ENCODE measurements around the gene ZFP91.

The ZFP91 gene

GRCh38 chr11:58600510-58600909, 21.6 kb downstream of the ZFP91 start:
- no peak for DNase-seq (ENCODE audit: low read depth)
- no peak overlapping the region for H3K4me3 ChIP-seq (replicated peaks; ENCODE audit: low read depth, low read length)
- TF ChIP-seq, protein P1, sequence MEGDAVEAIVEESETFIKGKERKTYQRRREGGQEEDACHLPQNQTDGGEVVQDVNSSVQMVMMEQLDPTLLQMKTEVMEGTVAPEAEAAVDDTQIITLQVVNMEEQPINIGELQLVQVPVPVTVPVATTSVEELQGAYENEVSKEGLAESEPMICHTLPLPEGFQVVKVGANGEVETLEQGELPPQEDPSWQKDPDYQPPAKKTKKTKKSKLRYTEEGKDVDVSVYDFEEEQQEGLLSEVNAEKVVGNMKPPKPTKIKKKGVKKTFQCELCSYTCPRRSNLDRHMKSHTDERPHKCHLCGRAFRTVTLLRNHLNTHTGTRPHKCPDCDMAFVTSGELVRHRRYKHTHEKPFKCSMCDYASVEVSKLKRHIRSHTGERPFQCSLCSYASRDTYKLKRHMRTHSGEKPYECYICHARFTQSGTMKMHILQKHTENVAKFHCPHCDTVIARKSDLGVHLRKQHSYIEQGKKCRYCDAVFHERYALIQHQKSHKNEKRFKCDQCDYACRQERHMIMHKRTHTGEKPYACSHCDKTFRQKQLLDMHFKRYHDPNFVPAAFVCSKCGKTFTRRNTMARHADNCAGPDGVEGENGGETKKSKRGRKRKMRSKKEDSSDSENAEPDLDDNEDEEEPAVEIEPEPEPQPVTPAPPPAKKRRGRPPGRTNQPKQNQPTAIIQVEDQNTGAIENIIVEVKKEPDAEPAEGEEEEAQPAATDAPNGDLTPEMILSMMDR (IDR thresholded peaks at IDR 0.05; ENCODE audit: low read length, missing control alignments) = no peak

DNA sequence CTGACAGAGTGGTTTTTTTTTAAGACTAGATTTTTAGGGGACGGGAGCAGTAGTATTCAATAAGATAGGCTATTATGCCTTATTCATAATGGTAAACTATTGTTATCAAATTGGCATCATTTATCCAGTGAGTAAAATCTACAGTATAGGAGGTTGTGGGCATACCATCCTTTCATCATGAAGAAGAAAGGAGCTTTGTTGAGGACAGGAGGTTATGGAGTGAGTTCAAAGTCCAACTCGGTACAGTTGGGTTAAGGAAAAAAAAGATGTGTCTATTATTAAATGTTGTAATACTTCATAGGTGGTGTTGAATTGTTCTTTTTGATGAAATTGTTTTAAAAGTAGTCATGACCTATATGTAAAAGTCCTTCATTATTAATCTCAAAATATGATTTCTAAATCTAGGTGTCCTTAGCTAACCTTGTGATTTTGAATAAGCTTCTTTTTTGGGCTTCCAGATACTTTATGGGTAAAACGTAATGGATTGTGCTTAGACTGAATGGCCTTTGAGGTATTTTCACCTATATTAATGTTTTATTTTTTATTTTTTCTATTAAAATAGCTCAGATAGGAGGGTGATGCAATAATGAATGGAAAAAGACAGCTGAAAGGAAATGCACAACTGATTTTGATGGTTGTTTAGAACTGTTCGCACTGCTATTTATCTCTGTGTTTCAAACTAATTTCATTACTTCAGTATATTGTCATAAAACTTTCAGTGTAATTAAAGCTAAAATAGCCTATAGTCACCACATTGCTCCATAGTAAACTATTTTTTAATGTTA, 28.3 kb downstream of the ZFP91 start:
- H3K4me3 ChIP-seq (replicated peaks; ENCODE audit: low read depth, low read length) = no peak overlapping the region
- TF ChIP-seq, protein P1 (IDR thresholded peaks at IDR 0.05; ENCODE audit: low read length, missing control alignments) = no peak
- no peak for DNase-seq (ENCODE audit: low read depth)

DNA sequence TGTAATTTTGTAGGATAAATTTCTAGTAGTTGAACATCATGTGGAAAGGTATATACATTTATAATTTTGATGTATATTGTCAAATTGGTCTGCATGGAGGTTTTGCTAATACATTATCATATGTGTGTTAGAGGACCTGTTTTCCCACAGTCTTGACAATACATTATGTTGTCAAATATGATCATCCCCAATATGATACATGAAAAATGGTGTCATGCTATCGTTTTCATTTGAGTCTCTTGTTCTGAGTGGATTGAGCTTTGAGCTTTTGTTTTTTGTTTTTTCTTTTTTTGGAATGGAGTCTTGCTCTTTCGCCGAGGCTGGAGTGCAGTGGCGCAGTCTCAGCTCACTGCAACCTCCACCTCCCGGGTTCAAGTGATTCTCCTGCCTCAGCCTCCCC, 29.5 kb downstream of the ZFP91 start:
- no peak for DNase-seq (ENCODE audit: low read depth)
- TF ChIP-seq, protein P1 (IDR thresholded peaks at IDR 0.05; ENCODE audit: low read length, missing control alignments) = no peak
- no peak overlapping the region for H3K4me3 ChIP-seq (replicated peaks; ENCODE audit: low read depth, low read length)

DNA sequence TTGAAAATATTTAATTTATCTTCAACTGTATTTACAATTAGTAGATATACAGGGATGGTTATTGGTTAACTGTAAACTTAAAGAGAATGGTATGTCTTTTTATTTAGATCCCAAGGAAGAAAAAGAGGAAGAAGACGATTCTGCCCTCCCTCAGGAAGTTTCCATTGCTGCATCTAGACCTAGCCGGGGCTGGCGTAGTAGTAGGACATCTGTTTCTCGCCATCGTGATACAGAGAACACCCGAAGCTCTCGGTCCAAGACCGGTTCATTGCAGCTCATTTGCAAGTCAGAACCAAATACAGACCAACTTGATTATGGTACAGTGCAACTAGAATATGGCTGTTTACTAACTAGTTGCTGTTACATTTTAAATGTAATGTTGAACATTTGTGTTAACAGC, 30.9 kb downstream of the ZFP91 start:
- TF ChIP-seq, protein P1 (IDR thresholded peaks at IDR 0.05; ENCODE audit: low read length, missing control alignments) = no peak
- H3K4me3 ChIP-seq (replicated peaks; ENCODE audit: low read depth, low read length) = no peak overlapping the region
- DNase-seq (ENCODE audit: low read depth) = no peak

GRCh38 chr11:58613228-58613627, 34.4 kb downstream of the ZFP91 start:
- DNase-seq (ENCODE audit: low read depth) = no peak
- no peak overlapping the region for H3K4me3 ChIP-seq (replicated peaks; ENCODE audit: low read depth, low read length)
- TF ChIP-seq, protein P1 (IDR thresholded peaks at IDR 0.05; ENCODE audit: low read length, missing control alignments) = no peak

- H3K4me3 ChIP-seq (replicated peaks; ENCODE audit: low read depth, low read length) = no peak overlapping the region
- TF ChIP-seq, protein P1 (IDR thresholded peaks at IDR 0.05; ENCODE audit: low read length, missing control alignments) = no peak
- DNase-seq (ENCODE audit: low read depth) = no peak
Observed at GRCh38 chr11:58615559-58615958, 36.7 kb downstream of the ZFP91 start.

- no peak overlapping the region for H3K4me3 ChIP-seq (replicated peaks; ENCODE audit: low read depth, low read length)
- peak; percentile 89 for DNase-seq (ENCODE audit: low read depth)
- TF ChIP-seq, protein P1 (IDR thresholded peaks at IDR 0.05; ENCODE audit: low read length, missing control alignments) = no peak
Observed at GRCh38 chr11:58616594-58616993, 37.7 kb downstream of the ZFP91 start.
